Hematopoietic multipotent progenitor cell treated with erythropoietin and hydrocortisone succinate and interleukin-3 and kit ligand, for 17 days (in vitro differentiated cells): Measurements from ENCODE around the gene LCMT2.

Experiments used
- DNase-seq: peaks from one replicate; pipeline ENCODE4 v3.0.0-alpha.2; 2015; ENCODE audit warnings: low spot score

LCMT2 gene

GRCh38 chr15:43275740-43276562, 54.4 kb downstream of the LCMT2 start:
- no peak for DNase-seq

GRCh38 chr15:43274136-43274535, 56.2 kb downstream of the LCMT2 start:
- DNase-seq: no peak
